Ishikawa (cell line): Measurements from ENCODE around the gene SLC27A2.

Experiments used
- MAX ChIP-seq: IDR thresholded peaks from 2 replicates; pipeline ENCODE4 v1.6.1; 2012
- REST ChIP-seq: IDR thresholded peaks from 2 replicates; pipeline ENCODE4 v1.6.1; 2012; ENCODE audit warnings: low read depth, mild to moderate bottlenecking
- USF1 ChIP-seq: IDR thresholded peaks from 2 replicates; pipeline ENCODE4 v1.6.1; 2012

- TF ChIP-seq REST: no peak
- TF ChIP-seq MAX: no peak
- TF ChIP-seq USF1: no peak
These were observed 1.9 kb upstream of the SLC27A2 start for GRCh38 chr15:50180091-50180490.
